ENCODE measurements around the gene TTC39B.

Gene TTC39B

GRCh38 chr9:15211815-15212495 lies 95.1 kb downstream of the TTC39B start:
- H3K27ac Mint-ChIP-seq = no peak overlapping the region
- H3K9me3 Mint-ChIP-seq = peaks cover 4% of the 10 kb centered on the region
- H3K4me1 Mint-ChIP-seq (ENCODE audit: low read depth) = peaks cover 35% of the 10 kb centered on the region
- no peak for DNase-seq
- H3K36me3 Mint-ChIP-seq (ENCODE audit: low read depth) = peaks cover 42% of the 10 kb centered on the region
- no peak overlapping the region for H3K4me3 Mint-ChIP-seq
- H3K27me3 Mint-ChIP-seq = no peaks in the 10 kb centered on the region

GRCh38 chr9:15211160-15211814 lies 95.7 kb downstream of the TTC39B start:
- Mint-ChIP-seq H3K4me3 (no peak overlapping the region), H3K27ac (no peak overlapping the region)

GRCh38 chr9:15206903-15207696 lies 99.9 kb downstream of the TTC39B start:
- H3K4me1 Mint-ChIP-seq (ENCODE audit: low read depth) = peaks cover 47% of the 10 kb centered on the region
- no peaks in the 10 kb centered on the region for H3K27me3 Mint-ChIP-seq
- H3K36me3 Mint-ChIP-seq (ENCODE audit: low read depth) = peaks cover 73% of the 10 kb centered on the region
- H3K9me3 Mint-ChIP-seq = peaks cover 8% of the 10 kb centered on the region
- no peak for DNase-seq
- H3K4me3 Mint-ChIP-seq = no peak overlapping the region
- H3K27ac Mint-ChIP-seq = peak overlapping the region; percentile 89

More at GRCh38 chr9:15211160-15211814, 95.7 kb downstream of the TTC39B start:
- peaks cover 8% of the 10 kb centered on the region for H3K9me3 Mint-ChIP-seq
- H3K27me3 Mint-ChIP-seq = no peaks in the 10 kb centered on the region
- H3K36me3 Mint-ChIP-seq (ENCODE audit: low read depth) = peaks cover 44% of the 10 kb centered on the region
- DNase-seq = no peak
- H3K4me1 Mint-ChIP-seq (ENCODE audit: low read depth) = peaks cover 39% of the 10 kb centered on the region

- peaks cover 8% of the 10 kb centered on the region for H3K9me3 Mint-ChIP-seq
- H3K27me3 Mint-ChIP-seq = no peaks in the 10 kb centered on the region
- no peak for DNase-seq
- no peak overlapping the region for H3K4me3 Mint-ChIP-seq
- peaks cover 80% of the 10 kb centered on the region for H3K36me3 Mint-ChIP-seq (ENCODE audit: low read depth)
- no peak overlapping the region for H3K27ac Mint-ChIP-seq
- H3K4me1 Mint-ChIP-seq (ENCODE audit: low read depth) = peaks cover 37% of the 10 kb centered on the region
These were observed 101.2 kb downstream of the TTC39B start for GRCh38 chr9:15205632-15206420.

- Mint-ChIP-seq H3K27me3 (no peaks in the 10 kb centered on the region), H3K9me3 (peaks cover 8% of the 10 kb centered on the region), H3K4me3 (no peak overlapping the region), H3K36me3 (ENCODE audit: low read depth) (peaks cover 68% of the 10 kb centered on the region), H3K4me1 (ENCODE audit: low read depth) (peaks cover 26% of the 10 kb centered on the region), H3K27ac (no peak overlapping the region)
- no peak for DNase-seq
These were observed 103.4 kb downstream of the TTC39B start for GRCh38 chr9:15203581-15203980.

GRCh38 chr9:15200111-15200510 lies 106.9 kb downstream of the TTC39B start:
- no peaks in the 10 kb centered on the region for H3K9me3 Mint-ChIP-seq
- DNase-seq = no peak
- H3K4me1 Mint-ChIP-seq (ENCODE audit: low read depth) = peaks cover 2% of the 10 kb centered on the region
- no peaks in the 10 kb centered on the region for H3K27me3 Mint-ChIP-seq
- H3K4me3 Mint-ChIP-seq = no peak overlapping the region
- peaks cover 68% of the 10 kb centered on the region for H3K36me3 Mint-ChIP-seq (ENCODE audit: low read depth)
- H3K27ac Mint-ChIP-seq = no peak overlapping the region

GRCh38 chr9:15192856-15193255 lies 114.2 kb downstream of the TTC39B start:
- H3K4me3 Mint-ChIP-seq = no peak overlapping the region
- DNase-seq = no peak
- no peaks in the 10 kb centered on the region for H3K27me3 Mint-ChIP-seq
- no peaks in the 10 kb centered on the region for H3K9me3 Mint-ChIP-seq
- H3K4me1 Mint-ChIP-seq (ENCODE audit: low read depth) = peaks cover 19% of the 10 kb centered on the region
- peaks cover 90% of the 10 kb centered on the region for H3K36me3 Mint-ChIP-seq (ENCODE audit: low read depth)
- H3K27ac Mint-ChIP-seq = no peak overlapping the region

GRCh38 chr9:15191378-15191777 lies 115.6 kb downstream of the TTC39B start:
- no peak overlapping the region for H3K4me3 Mint-ChIP-seq

GRCh38 chr9:15189481-15189880 lies 117.5 kb downstream of the TTC39B start:
- peaks cover 19% of the 10 kb centered on the region for H3K4me1 Mint-ChIP-seq (ENCODE audit: low read depth)
- no peaks in the 10 kb centered on the region for H3K9me3 Mint-ChIP-seq
- H3K27me3 Mint-ChIP-seq = no peaks in the 10 kb centered on the region
- peaks cover 93% of the 10 kb centered on the region for H3K36me3 Mint-ChIP-seq (ENCODE audit: low read depth)
- no peak overlapping the region for H3K27ac Mint-ChIP-seq
- no peak overlapping the region for H3K4me3 Mint-ChIP-seq
- no peak for DNase-seq

More at GRCh38 chr9:15191378-15191777, 115.6 kb downstream of the TTC39B start:
- Mint-ChIP-seq H3K27me3 (no peaks in the 10 kb centered on the region), H3K27ac (no peak overlapping the region), H3K36me3 (ENCODE audit: low read depth) (peaks cover 92% of the 10 kb centered on the region), H3K4me1 (ENCODE audit: low read depth) (peaks cover 19% of the 10 kb centered on the region), H3K9me3 (no peaks in the 10 kb centered on the region)
- DNase-seq = no peak

GRCh38 chr9:15187589-15187988 lies 119.4 kb downstream of the TTC39B start:
- H3K4me3 Mint-ChIP-seq = no peak overlapping the region
- no peaks in the 10 kb centered on the region for H3K27me3 Mint-ChIP-seq
- H3K9me3 Mint-ChIP-seq = no peaks in the 10 kb centered on the region
- H3K4me1 Mint-ChIP-seq (ENCODE audit: low read depth) = peaks cover 19% of the 10 kb centered on the region
- no peak for DNase-seq
- H3K27ac Mint-ChIP-seq = no peak overlapping the region
- peaks cover 98% of the 10 kb centered on the region for H3K36me3 Mint-ChIP-seq (ENCODE audit: low read depth)

GRCh38 chr9:15182730-15183129 lies 124.3 kb downstream of the TTC39B start:
- no peak for DNase-seq
- no peak overlapping the region for H3K4me3 Mint-ChIP-seq
- H3K27ac Mint-ChIP-seq = no peak overlapping the region
- H3K4me1 Mint-ChIP-seq (ENCODE audit: low read depth) = peaks cover 14% of the 10 kb centered on the region
- no peaks in the 10 kb centered on the region for H3K9me3 Mint-ChIP-seq
- H3K27me3 Mint-ChIP-seq = no peaks in the 10 kb centered on the region
- H3K36me3 Mint-ChIP-seq (ENCODE audit: low read depth) = peaks cover 85% of the 10 kb centered on the region

GRCh38 chr9:15182101-15182551 lies 124.9 kb downstream of the TTC39B start:
- H3K36me3 Mint-ChIP-seq (ENCODE audit: low read depth) = peaks cover 84% of the 10 kb centered on the region
- no peak for DNase-seq
- no peaks in the 10 kb centered on the region for H3K9me3 Mint-ChIP-seq
- H3K4me3 Mint-ChIP-seq = no peak overlapping the region
- H3K4me1 Mint-ChIP-seq (ENCODE audit: low read depth) = peaks cover 14% of the 10 kb centered on the region
- no peaks in the 10 kb centered on the region for H3K27me3 Mint-ChIP-seq
- no peak overlapping the region for H3K27ac Mint-ChIP-seq

- Mint-ChIP-seq H3K4me1 (ENCODE audit: low read depth) (peaks cover 14% of the 10 kb centered on the region), H3K27ac (peak overlapping the region; percentile 26)
These were observed 126.9 kb downstream of the TTC39B start for GRCh38 chr9:15180124-15180523.

GRCh38 chr9:15178631-15179030 lies 128.4 kb downstream of the TTC39B start:
- Mint-ChIP-seq H3K9me3 (no peaks in the 10 kb centered on the region), H3K27ac (no peak overlapping the region), H3K4me3 (no peak overlapping the region), H3K27me3 (no peaks in the 10 kb centered on the region), H3K4me1 (ENCODE audit: low read depth) (peaks cover 14% of the 10 kb centered on the region), H3K36me3 (ENCODE audit: low read depth) (peaks cover 79% of the 10 kb centered on the region)
- no peak for DNase-seq

More at GRCh38 chr9:15180124-15180523, 126.9 kb downstream of the TTC39B start:
- DNase-seq = no peak
- peaks cover 80% of the 10 kb centered on the region for H3K36me3 Mint-ChIP-seq (ENCODE audit: low read depth)
- H3K9me3 Mint-ChIP-seq = no peaks in the 10 kb centered on the region
- no peaks in the 10 kb centered on the region for H3K27me3 Mint-ChIP-seq
- no peak overlapping the region for H3K4me3 Mint-ChIP-seq
